ENCODE data around the gene WDFY3.

WDFY3 gene

GRCh38 chr4:84966382-84967242 is at the start of gene WDFY3:
Gene WDFY3, minus strand, starts transcription at chr4:84966690. Its CDS starts 106,099 bp downstream, at chr4:84860591.
- DNase-seq = peak; percentile 68 to 74

- no peak for DNase-seq
Measured at GRCh38 chr4:85005865-85006377, 39.4 kb upstream of the WDFY3 start.

- no peak for DNase-seq
Measured at GRCh38 chr4:85000343-85000742, 33.9 kb upstream of the WDFY3 start.

- no peak for DNase-seq
Measured at GRCh38 chr4:84995386-84995785, 28.9 kb upstream of the WDFY3 start.

GRCh38 chr4:84994280-84994679 is 27.8 kb upstream of the WDFY3 start:
- no peak for DNase-seq

GRCh38 chr4:84985952-84986351 is 19.5 kb upstream of the WDFY3 start:
- DNase-seq = no peak

- DNase-seq = peak in 1 of 2 experiments; percentile 12
Measured at GRCh38 chr4:84977396-84977795, 10.9 kb upstream of the WDFY3 start.

GRCh38 chr4:84973856-84974255 is 7.4 kb upstream of the WDFY3 start:
- DNase-seq = no peak

GRCh38 chr4:84971319-84971932 is 4.9 kb upstream of the WDFY3 start:
- peak; percentile 54 to 63 for DNase-seq

- no peak for DNase-seq
Measured at GRCh38 chr4:84968925-84969324, 2.4 kb upstream of the WDFY3 start.

- DNase-seq = no peak
Measured at GRCh38 chr4:84967243-84967690, 777 bp upstream of the WDFY3 start.

GRCh38 chr4:84965553-84966381 is 723 bp downstream of the WDFY3 start:
- no peak for DNase-seq

- DNase-seq = no peak
Measured at GRCh38 chr4:84964995-84965552, 1.4 kb downstream of the WDFY3 start.

GRCh38 chr4:84962102-84962501 is 4.4 kb downstream of the WDFY3 start:
- no peak for DNase-seq

GRCh38 chr4:84958434-84958833 is 8.1 kb downstream of the WDFY3 start:
- no peak for DNase-seq

- DNase-seq = no peak
Measured at GRCh38 chr4:84957514-84958420, 8.7 kb downstream of the WDFY3 start.

GRCh38 chr4:84956014-84956413 is 10.5 kb downstream of the WDFY3 start:
- DNase-seq = no peak

- no peak for DNase-seq
Measured at GRCh38 chr4:84954982-84955567, 11.4 kb downstream of the WDFY3 start.

- DNase-seq = no peak
Measured at GRCh38 chr4:84952776-84953175, 13.7 kb downstream of the WDFY3 start.

- DNase-seq = no peak
Measured at GRCh38 chr4:84952004-84952403, 14.5 kb downstream of the WDFY3 start.

- DNase-seq = no peak
Measured at GRCh38 chr4:84948056-84948455, 18.4 kb downstream of the WDFY3 start.
